Endothelial cell of umbilical vein (primary cell): ENCODE data around the gene PRTN3. TPM values are rescaled to one million over a fixed set of nuclear protein-coding genes. Genes with fewer than 3 reads are reported as not detected.

Source experiments
- BruUV-seq: library from RNA; stranded (reverse); fragments of 400-500 nt; replicated peaks from 2 replicates; lab custom pipeline; 2021; lab: Mats Ljungman, UMichigan
- CTCF ChIA-PET: fragments of 300-600, 350-600 bp; sonication (Branson Sonifier 250); formaldehyde crosslinking; loops from one replicate; lab custom pipeline; 2021; ENCODE audit warnings: antibody characterized with exemption, inconsistent platforms; lab: Charles Lee
- POLR2A ChIA-PET: fragments of 300-600, 350-600 bp; sonication (Branson Sonifier 250); formaldehyde crosslinking; loops from one replicate; lab custom pipeline; 2021; ENCODE audit warnings: antibody characterized with exemption, inconsistent platforms; lab: Charles Lee
- DNase-seq: peaks from one replicate; pipeline ENCODE4 v3.0.0-alpha.2; 2011; ENCODE audit warnings: low read depth, low spot score
- FAIRE-seq: peaks from 2 replicates; lab custom pipeline; 2011; peaks lifted over from hg19 to GRCh38; lab: Jason Lieb, UNC
- H2AFZ ChIP-seq: 2 replicates; pipeline ENCODE4 v1.6.0; 2012; ENCODE audit warnings: low read depth, low read length, control low read depth, inconsistent platforms
- H3K27ac ChIP-seq: 2 replicates; pipeline ENCODE4 v1.5.1; 2011; ENCODE audit warnings: low read depth, mild to moderate bottlenecking, control low read depth, low read length, moderate library complexity; ENCODE audit not compliant: insufficient read depth
- H3K27me3 ChIP-seq, 2 experiments: 2 replicates each; pipeline versions ENCODE4 v1.6.0 to v1.6.1; 2011; ENCODE audit warnings: low read length in 2 of 2, mixed read lengths in 1 of 2; ENCODE audit not compliant: control insufficient read depth in 2 of 2, insufficient read depth in 2 of 2
- H3K36me3 ChIP-seq, 2 experiments: 2 replicates in 1 of 2; 3 replicates in 1 of 2; pipeline ENCODE4 v1.5.1; 2011; ENCODE audit warnings: low read length in 2 of 2, mild to moderate bottlenecking in 1 of 2, moderate library complexity in 1 of 2; ENCODE audit not compliant: control insufficient read depth in 2 of 2, insufficient read depth in 2 of 2; ENCODE audit errors: extremely low read depth in 1 of 2
- H3K4me1 ChIP-seq: 3 replicates; pipeline ENCODE4 v1.5.1; 2011; ENCODE audit warnings: mild to moderate bottlenecking, low read length; ENCODE audit not compliant: control insufficient read depth, insufficient read depth; ENCODE audit errors: extremely low read depth
- H3K4me2 ChIP-seq: 2 replicates; pipeline ENCODE4 v1.6.1; 2011; ENCODE audit warnings: low read length, control low read depth, mixed read lengths; ENCODE audit not compliant: insufficient read depth
- H3K4me3 ChIP-seq, 3 experiments: fragments of 200-600 bp in 1 of 3; sonication (generic), shearing (Covaris generic) in 1 of 3; replicated peaks in 1 of 3; 2 replicates each; pipeline ENCODE4 v1.5.1; 2011 to 2016; ENCODE audit warnings: control low read depth in 3 of 3, low read length in 3 of 3, mild to moderate bottlenecking in 2 of 3, inconsistent platforms in 1 of 3, low read depth in 1 of 3, moderate library complexity in 1 of 3; ENCODE audit not compliant: insufficient read depth in 1 of 3
- H3K79me2 ChIP-seq: 2 replicates; pipeline ENCODE4 v1.6.0; 2012; ENCODE audit warnings: low read length, inconsistent platforms; ENCODE audit not compliant: control insufficient read depth, insufficient read depth
- H3K9ac ChIP-seq: replicated peaks from 2 replicates; pipeline ENCODE3; 2011; ENCODE audit warnings: low read length, control low read depth; ENCODE audit not compliant: insufficient read depth; ENCODE audit errors: extremely low read depth
- H3K9me1 ChIP-seq: replicated peaks from 3 replicates; pipeline ENCODE4 v1.6.0; 2011; ENCODE audit warnings: mild to moderate bottlenecking, low read length; ENCODE audit not compliant: control insufficient read depth, insufficient read depth; ENCODE audit errors: extremely low read depth
- H3K9me3 ChIP-seq: replicated peaks from 2 replicates; pipeline ENCODE4 v1.5.1; 2012; ENCODE audit warnings: low read length, inconsistent platforms; ENCODE audit not compliant: control insufficient read depth, insufficient read depth
- H4K20me1 ChIP-seq: replicated peaks from 2 replicates; pipeline ENCODE3; 2011; ENCODE audit warnings: mild to moderate bottlenecking, low read length; ENCODE audit not compliant: control insufficient read depth, insufficient read depth; ENCODE audit errors: extremely low read depth
- CTCF ChIP-seq, 2 donors: IDR thresholded peaks; 1 replicate in 1 of 2; 2 replicates in 1 of 2; pipeline ENCODE4 v1.5.1; 2011; ENCODE audit warnings: low read length in 2 of 2, mild to moderate bottlenecking in 2 of 2, moderate library complexity in 2 of 2, control low read depth in 1 of 2, inconsistent platforms in 1 of 2, low read depth in 1 of 2; ENCODE audit not compliant: insufficient read depth in 1 of 2; ENCODE audit errors: extremely low read depth in 1 of 2
- EZH2 ChIP-seq: IDR thresholded peaks from 2 replicates; pipeline ENCODE4 v1.6.1; 2012; ENCODE audit warnings: borderline replicate concordance, low read depth, mild to moderate bottlenecking, moderate library complexity, low read length, inconsistent platforms; ENCODE audit not compliant: severe bottlenecking
- FOS ChIP-seq: IDR thresholded peaks from 2 replicates; pipeline ENCODE4 v1.6.1; 2011; ENCODE audit warnings: mild to moderate bottlenecking, low read length, moderate library complexity, borderline replicate concordance; ENCODE audit not compliant: insufficient read depth
- GATA2 ChIP-seq: IDR thresholded peaks from 2 replicates; pipeline ENCODE4 v1.7.0; 2011; ENCODE audit warnings: low read depth, mild to moderate bottlenecking, moderate library complexity, mixed read lengths, low read length; ENCODE audit not compliant: insufficient read length, insufficient read depth
- JUN ChIP-seq: IDR thresholded peaks from 2 replicates; pipeline ENCODE4 v1.6.1; 2011; ENCODE audit warnings: borderline replicate concordance, low read depth; ENCODE audit not compliant: insufficient read length, insufficient read depth
- MAX ChIP-seq: IDR thresholded peaks from 2 replicates; pipeline ENCODE4 v1.6.1; 2011; ENCODE audit not compliant: insufficient read depth, insufficient read length
- MYC ChIP-seq: IDR thresholded peaks from one replicate; pipeline ENCODE4 v1.6.1; 2011; ENCODE audit warnings: mild to moderate bottlenecking, low read depth, low read length
- POLR2A ChIP-seq: IDR thresholded peaks from 2 replicates; pipeline ENCODE4 v1.6.1; 2012; ENCODE audit warnings: low read depth, mild to moderate bottlenecking, control low read depth, low read length
- POLR2AphosphoS5 ChIP-seq: IDR thresholded peaks from 2 replicates; pipeline ENCODE4 v1.6.1; 2012; ENCODE audit warnings: low read depth, mild to moderate bottlenecking, control low read depth, low read length, moderate library complexity; ENCODE audit not compliant: insufficient read depth
- dilution Hi-C: fragments of 300-500 bp; cut with MboI; formaldehyde crosslinking; loops from one replicate; pipeline ENCODE4 v1.15.0; 2019; ENCODE audit warnings: low sequenced_read_pairs; ENCODE audit not compliant: extremely low pct_ligation_motif_present
- intact Hi-C: fragments of 100-400 bp; cut with micrococcal nuclease; formaldehyde crosslinking; loops from one replicate; pipeline ENCODE4 v1.10.0; 2022
- polyA plus RNA-seq, 4 experiments: library from polyadenylated mRNA; depleted of rRNA in 3 of 4; stranded (reverse) in 3 of 4; unstranded in 1 of 4; fragments of >200 nt; gene quantifications; 2 replicates each; pipeline versions ENCODE4 v1.2.1 to v1.2.3, GENCODE V29; 2011 to 2012; ENCODE audit warnings: missing spikeins in 1 of 4
- total RNA-seq: library from RNA; stranded (reverse); gene quantifications from 2 replicates; pipeline ENCODE4 v1.2.3, GENCODE V29; 2021

Gene PRTN3
- total and polyA plus RNA-seq, 2 donors (not counting 3 experiments of a cell fraction or from before 2014, with no cell fraction given), result not detected

DNA sequence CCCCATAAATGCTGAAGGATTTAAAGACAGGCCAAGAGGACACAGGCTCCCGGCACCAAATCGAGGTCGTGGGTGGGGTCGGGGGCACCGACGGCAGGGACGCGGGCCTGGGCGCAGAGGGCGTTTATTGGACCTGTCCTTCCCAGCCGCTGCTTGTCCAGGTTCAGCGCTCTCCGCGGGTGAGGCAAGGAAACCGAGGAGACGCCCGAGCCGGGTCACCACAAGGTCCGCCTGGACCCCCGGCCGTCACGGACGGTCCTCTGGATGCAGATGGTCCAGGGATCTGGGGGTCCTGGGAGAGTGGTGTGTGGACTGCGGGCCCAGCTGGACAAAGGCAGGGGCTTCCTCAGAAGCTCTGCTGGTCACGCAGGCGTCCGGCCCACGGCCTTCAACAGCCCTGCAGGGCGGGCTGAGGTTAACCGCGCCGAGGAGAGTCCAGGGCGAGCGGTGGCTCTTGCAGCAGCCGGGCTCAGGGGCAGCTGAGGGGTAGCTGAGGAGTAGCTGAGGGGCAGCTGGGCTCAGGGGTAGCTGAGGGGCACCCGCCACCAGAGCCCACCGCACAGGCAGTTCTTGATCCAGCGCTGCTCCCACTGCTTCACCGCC, 27.2 kb downstream of the PRTN3 start:
- Histone ChIP-seq H3K79me2 (no peaks in the 10 kb centered on the region), H3K9me1 (no peaks in the 10 kb centered on the region), H3K9me3 (no peaks in the 10 kb centered on the region), H3K4me2 (no peak overlapping the region), H3K36me3 (peaks cover 0 to 11% of the 10 kb centered on the region in 2 experiments), H3K27me3 (no peaks in the 10 kb centered on the region), H3K4me1 (peaks cover 9% of the 10 kb centered on the region), H2AFZ (no peak overlapping the region), H4K20me1 (no peaks in the 10 kb centered on the region), H3K4me3 (no peak overlapping the region), H3K27ac (no peak overlapping the region), H3K9ac (no peak overlapping the region)
- no peak for FAIRE-seq
- DNase-seq, result no peak
- POLR2A ChIA-PET, result no interaction called here
- CTCF ChIA-PET, result no interaction called here
- TF ChIP-seq CTCF (IDR thresholded peaks at IDR 0.05; ENCODE audit: extremely low read depth in 1 of 2, insufficient read depth in 1 of 2, low read depth in 1 of 2, low read length in 2 of 2), result no peak
- TF ChIP-seq MYC, result no peak
- no peak for TF ChIP-seq FOS
- TF ChIP-seq EZH2, result no peak
- no peak for TF ChIP-seq POLR2AphosphoS5
- no peak for TF ChIP-seq JUN
- no peak for TF ChIP-seq MAX
- no peak for TF ChIP-seq POLR2A
- TF ChIP-seq GATA2, result no peak
- dilution Hi-C loops, result no loop called here
- intact Hi-C loops, result no loop called here
- BruUV-seq, result TSS peak; percentile 47
